ENCODE results near the gene MKS1. TPM values are rescaled to one million over a fixed set of nuclear protein-coding genes. Genes with fewer than 3 reads are reported as not detected.

MKS1 gene
- total and polyA plus RNA-seq, 2 of the 8 experiments (the other 6 are each of a cell fraction or from before 2014, with no cell fraction given): 12.0 to 21.7 TPM

DNA sequence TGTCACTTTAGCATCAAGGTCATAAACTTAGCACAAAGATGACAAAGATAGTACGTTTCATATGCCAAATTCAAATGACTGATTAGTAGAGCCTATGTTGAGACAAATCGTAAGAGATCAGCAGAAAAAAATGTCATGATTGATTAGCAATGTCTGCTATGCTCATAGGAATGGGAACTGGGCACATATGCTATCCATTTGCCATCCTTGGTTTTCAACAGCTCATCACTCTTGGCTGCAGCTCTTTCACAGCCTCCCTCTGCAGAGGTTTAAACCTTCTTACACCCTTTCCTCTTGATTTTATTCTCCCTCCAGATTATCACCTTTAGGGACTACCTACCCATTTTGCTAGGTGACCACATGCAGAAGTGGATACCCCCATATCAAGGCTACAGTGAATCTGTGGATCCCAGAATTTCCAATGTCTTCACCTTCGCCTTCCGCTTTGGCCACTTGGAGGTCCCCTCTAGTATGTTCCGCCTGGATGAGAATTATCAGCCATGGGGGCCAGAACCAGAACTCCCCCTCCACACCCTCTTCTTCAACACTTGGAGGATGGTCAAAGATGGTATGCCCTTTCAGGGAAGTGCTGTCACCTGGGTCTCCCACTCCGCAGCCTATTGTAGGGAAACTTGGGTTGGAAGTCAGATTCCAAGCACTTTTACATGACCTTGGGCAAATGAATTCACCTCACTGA lies 45.5 kb upstream of the MKS1 start:
- FAIRE-seq (no peak), DNase-seq (ENCODE audit: low read depth in 1 of 2, low spot score in 2 of 2) (peak in 1 of 2 experiments; percentile 14)
- Histone ChIP-seq H3K23ac (ENCODE audit: insufficient read length) (no peak overlapping the region), H3K18ac (ENCODE audit: extremely low read depth, low read length) (no peak overlapping the region), H3K4me3 (ENCODE audit: extremely low read depth in 1 of 4, insufficient read depth in 2 of 4, low read depth in 3 of 4, low read length in 4 of 4) (no peak overlapping the region), H4K20me1 (replicated peaks in 1 of 2; ENCODE audit: control insufficient read depth in 1 of 2, insufficient read depth in 2 of 2, low read length in 2 of 2) (no peaks in the 10 kb centered on the region), H3K79me2 (ENCODE audit: control insufficient read depth in 1 of 2, insufficient read depth in 2 of 2, low read length in 2 of 2) (no peaks in the 10 kb centered on the region), H3K14ac (ENCODE audit: insufficient read length) (no peak overlapping the region), H3K56ac (replicated peaks; ENCODE audit: insufficient read length, low read depth, low read length) (no peak overlapping the region), H3K27me3 (replicated peaks in 1 of 4; ENCODE audit: control insufficient read depth in 3 of 4, extremely low read depth in 1 of 4, insufficient read depth in 3 of 4, low read length in 3 of 4) (no peaks in the 10 kb centered on the region; a peak in 2 of 7 replicates), H2BK120ac (replicated peaks; ENCODE audit: low read depth, low read length) (no peak overlapping the region), H3K4me2 (ENCODE audit: insufficient read depth in 1 of 2, low read depth in 2 of 2, low read length in 2 of 2) (no peak overlapping the region), H3K36me3 (ENCODE audit: control insufficient read depth in 2 of 4, insufficient read depth in 4 of 4, low read length in 3 of 4) (no peaks in the 10 kb centered on the region), H3K79me1 (ENCODE audit: low read depth, low read length) (no peaks in the 10 kb centered on the region), H2BK20ac (ENCODE audit: low read length) (no peak overlapping the region), H4K5ac (ENCODE audit: insufficient read length, low read depth, low read length) (no peak overlapping the region), H3K23me2 (ENCODE audit: low read depth, low read length) (no peaks in the 10 kb centered on the region), H4K91ac (replicated peaks; ENCODE audit: insufficient read length, low read length) (no peak overlapping the region), H3K27ac (ENCODE audit: low read depth, low read length) (no peak overlapping the region), H3K4ac (replicated peaks; ENCODE audit: insufficient read length, low read depth, low read length) (no peak overlapping the region), H2BK5ac (ENCODE audit: low read depth, low read length) (no peak overlapping the region), H3K9me3 (ENCODE audit: insufficient read depth in 2 of 2, low read depth in 1 of 2, low read length in 1 of 2) (no peaks in the 10 kb centered on the region), H3K4me1 (replicated peaks in 1 of 4; ENCODE audit: control insufficient read depth in 3 of 4, insufficient read depth in 4 of 4, low read length in 3 of 4) (no peaks in the 10 kb centered on the region), H2AFZ (ENCODE audit: low read length) (no peak overlapping the region), H4K8ac (ENCODE audit: extremely low read depth, insufficient read depth, low read length) (no peak overlapping the region), H2BK12ac (ENCODE audit: low read depth, low read length) (no peak overlapping the region), H2AK5ac (ENCODE audit: low read depth, low read length) (no peak overlapping the region), H3K9ac (replicated peaks in 1 of 4; ENCODE audit: extremely low read depth in 1 of 4, low read depth in 3 of 4, low read length in 3 of 4) (no peak overlapping the region), H2BK15ac (ENCODE audit: low read length) (no peak overlapping the region)
- WGBS, 2 experiments (ENCODE audit: extremely low coverage in 1 of 2, insufficient coverage in 1 of 2, insufficient read length in 1 of 2, insufficient replicate concordance in 2 of 2, low coverage in 1 of 2, low lambda C conversion rate in 2 of 2, missing lambda C conversion rate in 1 of 2): 88% methylated on average over 6 of the region's 6 CpGs; no CpG with 5 or more reads in 1 of the 2 experiments
- ChIA-PET CTCF (ENCODE audit: partially characterized antibody) (interaction anchor here (1.0 to 2.1 kb wide), 3 partner anchors 9 to 17 kb away, joined by 3 to 15 read pairs (median 8); no protein-coding TSS in a partner anchor), POLR2A (ENCODE audit: partially characterized antibody) (no interaction called here)
- TF ChIP-seq POLR2A (IDR thresholded peaks at IDR 0.05; ENCODE audit: control extremely low read depth in 1 of 2, low read depth in 2 of 2, low read length in 2 of 2) (no peak), POLR2AphosphoS5 (IDR thresholded peaks at IDR 0.05; ENCODE audit: low read depth, low read length) (no peak), ASH2L (IDR thresholded peaks at IDR 0.05; ENCODE audit: low read length) (no peak), CBX5 (IDR thresholded peaks at IDR 0.05; ENCODE audit: low read depth, low read length) (no peak), TAF1 (IDR thresholded peaks at IDR 0.05; ENCODE audit: low read depth, low read length) (no peak)

Measured in H1 (cell line).